HCT116 (cell line): ENCODE measurements around the gene DYRK1B. TPM values are rescaled to one million over a fixed set of nuclear protein-coding genes. Genes with fewer than 3 reads are reported as not detected.

Source experiments
- ATAC-seq: fragments of 200-7000 bp; cut with Tn5 transposase; 2 replicates; pipeline ENCODE4 v1.9.1; 2020; ENCODE audit warnings: mild to moderate bottlenecking, moderate library complexity
- BruUV-seq: library from RNA; stranded (reverse); fragments of 400-500 nt; replicated peaks from 2 replicates; lab custom pipeline; 2021; lab: Mats Ljungman, UMichigan
- CTCF ChIA-PET: fragments of 300-600 bp; sonication (Branson Sonifier 250); formaldehyde crosslinking; loops from one replicate; lab custom pipeline; 2021; ENCODE audit warnings: antibody characterized with exemption; lab: Charles Lee
- POLR2A ChIA-PET: fragments of 300-600, 350-600 bp; sonication (Branson Sonifier 250); formaldehyde crosslinking; loops from one replicate; lab custom pipeline; 2021; ENCODE audit warnings: antibody characterized with exemption; lab: Charles Lee
- RAD21 ChIA-PET, 2 experiments: fragments of 300-600 bp; sonication (Branson Sonifier 250); formaldehyde crosslinking; loops; one replicate each; lab custom pipeline; 2023; ENCODE audit warnings: low total read pairs in 2 of 2; ENCODE audit not compliant: uncharacterized antibody in 2 of 2, unreplicated experiment in 2 of 2, low non-redundant PET in 1 of 2; lab: Charles Lee
- DNase-seq: peaks from one replicate; pipeline ENCODE4 v3.0.0-alpha.2; 2010; ENCODE audit warnings: low read depth, low spot score
- H2AFZ ChIP-seq: fragments of 200-600 bp; shearing (Covaris generic), sonication (generic); 2 replicates; pipeline ENCODE4 v1.6.1; 2017; ENCODE audit warnings: low read depth, mixed run types, mixed read lengths, antibody characterized with exemption, low read length; ENCODE audit not compliant: poor library complexity, severe bottlenecking
- H3K27ac ChIP-seq: 2 replicates; pipeline ENCODE4 v1.5.1; 2012; ENCODE audit warnings: low read depth, low read length
- H3K27me3 ChIP-seq: fragments of 200-600 bp; sonication (generic); 2 replicates; pipeline ENCODE4 v1.6.1; 2016; ENCODE audit warnings: mixed run types, low read length, mixed read lengths; ENCODE audit not compliant: insufficient read depth
- H3K36me3 ChIP-seq, 2 experiments: fragments of 200-500 bp in 1 of 2; fragments of 200-600 bp in 1 of 2; sonication (Bioruptor generic) in 1 of 2; sonication (generic) in 1 of 2; 2 replicates each; pipeline versions ENCODE4 v1.5.1 to v1.6.1; 2014 to 2016; ENCODE audit warnings: low read length in 2 of 2, inconsistent platforms in 1 of 2, mixed read lengths in 1 of 2, mixed run types in 1 of 2; ENCODE audit not compliant: insufficient read depth in 2 of 2, control insufficient read depth in 1 of 2
- H3K4me1 ChIP-seq, 2 experiments: fragments of 200-600 bp in 1 of 2; sonication (generic) in 1 of 2; 2 replicates each; pipeline versions ENCODE4 v1.5.1 to v1.6.1; 2012 to 2017; ENCODE audit warnings: low read length in 2 of 2, inconsistent platforms in 1 of 2, mild to moderate bottlenecking in 1 of 2, mixed read lengths in 1 of 2, mixed run types in 1 of 2, moderate library complexity in 1 of 2; ENCODE audit not compliant: insufficient read depth in 2 of 2, control insufficient read depth in 1 of 2
- H3K4me2 ChIP-seq: fragments of 200-600 bp; sonication (generic); 2 replicates; pipeline ENCODE4 v1.6.1; 2017; ENCODE audit warnings: mixed run types, low read length, mixed read lengths
- H3K4me3 ChIP-seq, 2 experiments: fragments of 200-600 bp in 1 of 2; sonication (generic) in 1 of 2; replicated peaks in 1 of 2; 2 replicates each; pipeline ENCODE4 v1.5.1; 2011 to 2016; ENCODE audit warnings: low read length in 2 of 2, control low read depth in 1 of 2, low read depth in 1 of 2, mild to moderate bottlenecking in 1 of 2, mixed read lengths in 1 of 2, mixed run types in 1 of 2
- H3K79me2 ChIP-seq: fragments of 200-600 bp; sonication (generic); 2 replicates; pipeline ENCODE4 v1.6.1; 2017; ENCODE audit warnings: mild to moderate bottlenecking, mixed run types, low read length, moderate library complexity, mixed read lengths; ENCODE audit not compliant: insufficient read depth
- H3K9ac ChIP-seq: fragments of 200-600 bp; sonication (generic); 2 replicates; pipeline ENCODE4 v1.6.1; 2016; ENCODE audit warnings: low read length, mixed read lengths
- H3K9me2 ChIP-seq: fragments of 200-600 bp; sonication (generic), shearing (Covaris generic); 2 replicates; pipeline ENCODE4 v1.6.1; 2017; ENCODE audit warnings: mixed run types, mild to moderate bottlenecking, moderate library complexity; ENCODE audit not compliant: insufficient read depth
- H3K9me3 ChIP-seq, 2 experiments: fragments of 200-500 bp in 1 of 2; fragments of 200-600 bp in 1 of 2; sonication (Bioruptor generic) in 1 of 2; sonication (generic) in 1 of 2; 2 replicates each; pipeline ENCODE4 v1.6.1; 2014 to 2017; ENCODE audit warnings: low read length in 2 of 2, mixed read lengths in 2 of 2, inconsistent platforms in 1 of 2, low read depth in 1 of 2, mild to moderate bottlenecking in 1 of 2, mixed run types in 1 of 2, moderate library complexity in 1 of 2; ENCODE audit not compliant: control insufficient read depth in 1 of 2, insufficient read depth in 1 of 2
- H4K20me1 ChIP-seq: fragments of 200-600 bp; sonication (generic), shearing (Covaris generic); 2 replicates; pipeline ENCODE4 v1.6.1; 2017; ENCODE audit warnings: mixed run types, mild to moderate bottlenecking, moderate library complexity; ENCODE audit not compliant: insufficient read depth
- CEBPB ChIP-seq: IDR thresholded peaks from 2 replicates; pipeline ENCODE4 v1.6.1; 2012; ENCODE audit warnings: low read depth
- EZH2phosphoT487 ChIP-seq: fragments of 200-600 bp; IDR thresholded peaks from 2 replicates; pipeline ENCODE4 v1.6.1; 2018; ENCODE audit warnings: antibody characterized with exemption, borderline replicate concordance
- JUND ChIP-seq: IDR thresholded peaks from 2 replicates; pipeline ENCODE4 v1.6.1; 2012
- RAD21 ChIP-seq: IDR thresholded peaks from 2 replicates; pipeline ENCODE4 v1.6.1; 2012; ENCODE audit warnings: low read depth, mild to moderate bottlenecking
- SRF ChIP-seq: IDR thresholded peaks from 2 replicates; pipeline ENCODE4 v1.6.1; 2012; ENCODE audit warnings: low read depth
- YY1 ChIP-seq: IDR thresholded peaks from 2 replicates; pipeline ENCODE4 v1.6.1; 2011; ENCODE audit warnings: low read length, low read depth, moderate library complexity, mild to moderate bottlenecking; ENCODE audit not compliant: insufficient replicate concordance; ENCODE audit errors: extremely low read depth
- ZFX ChIP-seq: fragments of 450-650 bp; IDR thresholded peaks from 2 replicates; pipeline ENCODE4 v1.6.1; 2017
- intact Hi-C: fragments of 100-400 bp; cut with micrococcal nuclease; formaldehyde crosslinking; loops from 2 replicates; pipeline ENCODE4 v1.10.0; 2022
- total RNA-seq: library from RNA; stranded (reverse); gene quantifications from one replicate; pipeline ENCODE4 v1.2.1, GENCODE V29; 2021; ENCODE audit not compliant: unreplicated experiment

The DYRK1B gene
- total RNA-seq, 1 experiment from 2014 or later = 7.3 TPM

GRCh38 chr19:39827216-39827615, 6.7 kb downstream of the DYRK1B start:
- Histone ChIP-seq H3K9me3 (no peaks in the 10 kb centered on the region), H3K9me2 (no peaks in the 10 kb centered on the region), H4K20me1 (no peaks in the 10 kb centered on the region), H3K27me3 (no peaks in the 10 kb centered on the region), H3K9ac (no peak overlapping the region), H3K27ac (no peak overlapping the region), H2AFZ (no peak overlapping the region), H3K36me3 (peaks cover 28 to 57% of the 10 kb centered on the region in 2 experiments; a peak in 3 of 4 replicates), H3K79me2 (no peaks in the 10 kb centered on the region), H3K4me2 (no peak overlapping the region), H3K4me3 (no peak overlapping the region), H3K4me1 (no peaks in the 10 kb centered on the region)
- TF ChIP-seq EZH2phosphoT487 (no peak), ZFX (no peak), YY1 (no peak), CEBPB (no peak)
- ChIA-PET RAD21 (no interaction called here), CTCF (interaction anchor here (1.2 kb wide), 1 partner anchor 17 kb away, joined by 3 read pairs; no protein-coding TSS in a partner anchor), POLR2A (interaction anchor here (0.7 kb wide), 1 partner anchor 435 kb away, joined by 4 read pairs; no protein-coding TSS in a partner anchor)
- ATAC-seq (no peak), DNase-seq (no peak)
- no TSS peak for BruUV-seq
- intact Hi-C loops = no loop called here

GRCh38 chr19:39826311-39826945, 7.5 kb downstream of the DYRK1B start:
- no peaks in the 10 kb centered on the region for H4K20me1 ChIP-seq
- no peaks in the 10 kb centered on the region for H3K79me2 ChIP-seq
- RAD21 ChIA-PET = no interaction called here
- no peak overlapping the region for H3K27ac ChIP-seq
- DNase-seq = no peak
- peaks cover 21 to 49% of the 10 kb centered on the region in 2 experiments; a peak in 3 of 4 replicates for H3K36me3 ChIP-seq
- H3K27me3 ChIP-seq = no peaks in the 10 kb centered on the region
- intact Hi-C loops = no loop called here
- CTCF ChIA-PET = no interaction called here
- no TSS peak for BruUV-seq
- no peak overlapping the region for H3K4me2 ChIP-seq
- H3K9me3 ChIP-seq = no peaks in the 10 kb centered on the region
- H2AFZ ChIP-seq = no peak overlapping the region
- POLR2A ChIA-PET = interaction anchor here (0.7 kb wide), 1 partner anchor 435 kb away, joined by 4 read pairs; no protein-coding TSS in a partner anchor
- ATAC-seq = no peak
- no peaks in the 10 kb centered on the region for H3K9me2 ChIP-seq
- H3K4me3 ChIP-seq = no peak overlapping the region
- TF ChIP-seq RAD21 (no peak), SRF (no peak), JUND (no peak)
- H3K4me1 ChIP-seq = no peaks in the 10 kb centered on the region
- no peak overlapping the region for H3K9ac ChIP-seq
